Naive B cell (primary cell): ENCODE results near the gene GTPBP1. TPM values are rescaled to one million over a fixed set of nuclear protein-coding genes. Genes with fewer than 3 reads are reported as not detected.

ENCODE experiments used
- ATAC-seq, 2 donors: fragments of 150-1000 bp; cut with Tn5 transposase; 2 replicates each; pipeline ENCODE4 v1.10.0; 2021; ENCODE audit warnings: low read depth in 2 of 2, mild to moderate bottlenecking in 2 of 2, moderate library complexity in 2 of 2
- DNase-seq: peaks from one replicate; pipeline ENCODE4 v3.0.0; 2022
- H3K27ac Mint-ChIP-seq, 6 donors: one replicate each; pipeline ENCODE4 v1.8.0; 2020 to 2022; ENCODE audit warnings: mild to moderate bottlenecking in 6 of 6, mixed read lengths in 6 of 6, moderate library complexity in 5 of 6, inconsistent platforms in 2 of 6
- H3K27me3 Mint-ChIP-seq, 3 donors: one replicate each; pipeline ENCODE4 v1.8.0; 2021 to 2022; ENCODE audit warnings: mixed read lengths in 3 of 3, mild to moderate bottlenecking in 1 of 3
- H3K36me3 Mint-ChIP-seq, 2 donors: one replicate each; pipeline ENCODE4 v1.8.0; 2020 to 2022; ENCODE audit warnings: mixed read lengths in 2 of 2, inconsistent platforms in 1 of 2, mild to moderate bottlenecking in 1 of 2
- H3K4me1 Mint-ChIP-seq, 3 donors: one replicate each; pipeline ENCODE4 v1.8.0; 2020 to 2022; ENCODE audit warnings: mixed read lengths in 3 of 3, inconsistent platforms in 1 of 3, mild to moderate bottlenecking in 1 of 3, moderate library complexity in 1 of 3
- H3K4me3 Mint-ChIP-seq, 8 donors: one replicate each; pipeline ENCODE4 v1.8.0; 2020 to 2022; ENCODE audit warnings: mild to moderate bottlenecking in 8 of 8, mixed read lengths in 8 of 8, moderate library complexity in 8 of 8, inconsistent platforms in 2 of 8
- H3K9me3 Mint-ChIP-seq, 7 donors: one replicate each; pipeline ENCODE4 v1.8.0; 2020 to 2022; ENCODE audit warnings: mixed read lengths in 7 of 7, mild to moderate bottlenecking in 5 of 7, inconsistent platforms in 2 of 7, moderate library complexity in 1 of 7
- polyA plus RNA-seq, 6 donors: library from polyadenylated mRNA; unstranded; fragments of 300-500 nt; fragmentation: Illumina TruSeq; gene quantifications; one replicate each; pipeline ENCODE4 v1.2.3, GENCODE V29; 2021; ENCODE audit warnings: low read depth in 6 of 6

The GTPBP1 gene
- polyA plus RNA-seq, 6 donors from 2014 or later: 21.2 to 41.2 (median 33.3) TPM

DNA sequence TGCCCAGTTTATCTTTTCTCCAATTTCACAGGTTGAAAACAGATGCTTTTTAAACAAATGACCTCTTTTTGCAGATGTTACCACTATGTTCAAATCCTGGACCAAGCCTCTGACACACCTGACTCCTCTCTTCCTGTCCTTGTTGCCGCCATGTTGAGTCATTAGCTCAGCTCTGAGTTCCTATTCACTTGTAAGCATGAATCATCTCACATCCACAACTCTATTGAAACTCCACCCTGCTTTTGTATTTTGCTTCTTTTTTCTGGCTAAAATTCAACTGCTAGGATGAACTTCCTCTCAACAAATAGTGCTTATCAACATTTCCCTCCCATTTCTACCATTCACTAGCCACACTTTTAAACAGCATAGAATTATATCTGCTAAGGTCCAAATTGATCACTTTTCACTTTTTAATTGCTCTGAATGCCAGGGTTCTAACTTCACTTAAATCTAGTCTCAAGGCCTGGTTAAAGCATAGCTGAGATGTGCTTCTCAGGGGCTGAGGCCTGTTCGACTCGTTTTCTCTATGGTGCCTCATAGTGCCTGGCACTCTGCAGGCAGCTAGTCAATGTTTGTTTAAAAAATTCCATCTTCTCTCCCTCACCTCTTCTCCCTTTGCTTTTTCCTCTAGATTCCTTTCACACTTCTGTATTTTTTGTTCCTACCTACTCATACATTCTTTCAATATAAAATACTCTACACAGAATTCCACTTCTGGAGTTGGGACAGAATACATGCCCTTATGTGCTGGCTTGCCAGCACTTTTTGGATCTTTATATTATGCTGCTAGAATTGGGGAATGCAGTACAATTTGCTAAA, 8.9 kb upstream of the GTPBP1 start:
- H3K4me3 Mint-ChIP-seq: peak overlapping the region in 2 of 8 donors; percentile 61 to 98
- peaks cover 0 to 4% (median 0%) of the 10 kb centered on the region in 3 donors for H3K27me3 Mint-ChIP-seq
- peaks cover 0 to 4% of the 10 kb centered on the region in 2 donors for H3K36me3 Mint-ChIP-seq
- no peak for ATAC-seq
- no peaks in the 10 kb centered on the region for H3K9me3 Mint-ChIP-seq
- DNase-seq: no peak
- peak overlapping the region in 5 of 6 donors; percentile 13 to 80 (median 72) for H3K27ac Mint-ChIP-seq
- peaks cover 41 to 64% (median 46%) of the 10 kb centered on the region in 3 donors for H3K4me1 Mint-ChIP-seq

DNA sequence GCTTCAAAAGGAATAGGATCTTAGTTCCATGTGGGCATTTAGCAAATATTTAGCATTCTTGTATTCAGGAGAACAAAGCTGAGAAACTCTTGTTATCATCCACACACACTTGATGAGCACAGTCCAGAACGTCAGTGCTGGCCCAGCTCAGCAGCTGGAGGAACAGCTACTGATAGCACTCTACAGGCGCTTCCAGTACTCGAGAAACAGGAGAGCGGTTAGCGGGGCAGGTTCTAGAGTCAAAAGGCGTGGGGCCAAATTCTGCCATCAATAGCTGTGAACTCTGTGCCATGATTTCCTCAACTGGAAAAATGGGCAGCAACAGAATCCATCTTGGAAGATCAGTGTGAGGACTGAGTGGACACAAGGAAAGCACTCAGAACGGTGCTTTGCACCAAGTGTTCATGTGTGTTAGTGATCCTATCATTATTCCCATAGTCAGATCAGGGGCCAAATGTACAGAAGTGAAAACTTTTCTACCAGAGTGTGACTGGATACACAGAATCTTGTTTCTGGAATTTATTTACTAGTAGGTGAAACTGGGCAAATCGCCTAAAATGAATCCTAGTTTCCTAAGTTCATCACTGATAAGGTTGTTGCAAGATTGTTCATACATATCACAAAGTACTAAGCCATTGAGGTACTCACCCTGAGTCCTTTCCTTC, 8.2 kb upstream of the GTPBP1 start:
- Mint-ChIP-seq H3K9me3 (no peaks in the 10 kb centered on the region), H3K4me1 (peaks cover 41 to 68% (median 46%) of the 10 kb centered on the region in 3 donors), H3K4me3 (peak overlapping the region in 2 of 8 donors; percentile 4 to 98), H3K36me3 (peaks cover 0 to 4% of the 10 kb centered on the region in 2 donors), H3K27ac (peak overlapping the region; percentile 13 to 97 (median 38)), H3K27me3 (peaks cover 0 to 4% (median 0%) of the 10 kb centered on the region in 3 donors)
- DNase-seq (no peak), ATAC-seq (no peak)

DNA sequence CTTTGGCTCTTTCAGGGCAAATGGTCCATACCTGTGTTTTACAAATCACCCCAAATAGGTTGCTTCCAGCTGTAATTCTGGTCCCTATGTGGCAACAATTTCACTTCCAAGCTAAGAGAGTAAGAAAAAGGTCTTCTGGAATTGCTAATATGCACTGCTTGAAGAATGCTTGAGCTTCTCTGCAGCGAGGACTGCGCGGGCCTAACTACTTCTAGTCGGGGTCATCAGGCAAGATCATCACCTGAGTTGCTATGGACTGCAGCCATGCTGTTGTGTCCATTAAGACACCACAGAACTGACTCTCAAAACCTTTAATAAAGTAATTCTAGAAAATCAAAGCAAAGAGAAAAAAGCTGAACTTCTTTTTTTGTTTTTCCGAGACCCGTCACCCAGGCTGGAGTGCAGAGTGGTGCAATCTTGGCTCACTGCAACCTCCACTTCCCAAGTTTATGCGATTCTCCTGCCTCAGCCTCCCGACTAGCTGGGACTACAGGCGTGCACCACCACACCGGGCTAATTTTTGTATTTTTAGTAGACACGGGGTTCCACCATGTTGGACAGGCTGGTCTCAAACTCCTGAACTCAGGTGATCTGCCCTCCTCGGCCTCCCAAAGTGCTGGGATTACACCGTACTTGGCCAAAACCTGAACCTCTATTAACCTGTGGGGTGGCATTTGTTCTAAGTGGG, 7.2 kb upstream of the GTPBP1 start:
- DNase-seq (no peak), ATAC-seq (no peak)
- H3K4me1 Mint-ChIP-seq: peaks cover 35 to 61% (median 40%) of the 10 kb centered on the region in 3 donors
- peak overlapping the region in 5 of 6 donors; percentile 67 to 99 (median 97) for H3K27ac Mint-ChIP-seq
- peak overlapping the region in 6 of 8 donors; percentile 61 to 98 (median 86) for H3K4me3 Mint-ChIP-seq
- no peaks in the 10 kb centered on the region for H3K9me3 Mint-ChIP-seq
- peaks cover 0 to 4% (median 0%) of the 10 kb centered on the region in 3 donors for H3K27me3 Mint-ChIP-seq
- no peaks in the 10 kb centered on the region for H3K36me3 Mint-ChIP-seq

DNA sequence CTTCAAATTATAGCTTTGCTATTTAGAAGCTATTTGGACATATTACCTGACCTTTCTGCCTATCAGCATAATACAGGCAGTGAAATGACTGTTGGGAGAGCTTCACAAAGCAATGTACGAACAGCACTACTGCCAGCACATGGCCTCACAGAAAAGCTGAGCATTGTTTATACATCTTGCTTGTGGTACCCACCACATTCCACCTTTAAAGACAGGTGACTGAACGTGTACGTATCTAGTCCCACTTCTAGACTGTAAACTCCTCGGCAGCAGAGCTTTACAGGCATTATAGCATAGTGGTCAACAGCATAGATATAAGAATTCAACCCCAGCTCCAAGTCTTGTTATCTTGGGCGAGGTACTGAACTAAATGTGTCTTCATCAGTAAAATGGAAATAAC, 6.6 kb upstream of the GTPBP1 start:
- Mint-ChIP-seq H3K4me1 (peaks cover 33 to 64% (median 38%) of the 10 kb centered on the region in 3 donors), H3K4me3 (peak overlapping the region; percentile 81 to 99 (median 92)), H3K27ac (peak overlapping the region; percentile 96 to 100 (median 98)), H3K36me3 (no peaks in the 10 kb centered on the region), H3K9me3 (no peaks in the 10 kb centered on the region), H3K27me3 (peaks cover 0 to 4% (median 0%) of the 10 kb centered on the region in 3 donors)
- DNase-seq (no peak), ATAC-seq (no peak)

- peak overlapping the region; percentile 81 to 99 (median 92) for H3K4me3 Mint-ChIP-seq
- H3K4me1 Mint-ChIP-seq: peaks cover 35 to 58% (median 39%) of the 10 kb centered on the region in 3 donors
- no peaks in the 10 kb centered on the region for H3K9me3 Mint-ChIP-seq
- ATAC-seq (no peak), DNase-seq (no peak)
- peaks cover 0 to 4% (median 0%) of the 10 kb centered on the region in 3 donors for H3K27me3 Mint-ChIP-seq
- no peaks in the 10 kb centered on the region for H3K36me3 Mint-ChIP-seq
- H3K27ac Mint-ChIP-seq: peak overlapping the region; percentile 96 to 100 (median 98)
Measured at GRCh38 chr22:38699784-38700183, 6.0 kb upstream of the GTPBP1 start.

- H3K4me1 Mint-ChIP-seq: peaks cover 40 to 61% (median 44%) of the 10 kb centered on the region in 3 donors
- peak overlapping the region; percentile 81 to 99 (median 95) for H3K4me3 Mint-ChIP-seq
- DNase-seq (no peak), ATAC-seq (peak in 1 of 2 donors; percentile 2)
- H3K36me3 Mint-ChIP-seq: no peaks in the 10 kb centered on the region
- peaks cover 0 to 4% (median 0%) of the 10 kb centered on the region in 3 donors for H3K27me3 Mint-ChIP-seq
- peak overlapping the region; percentile 96 to 100 (median 99) for H3K27ac Mint-ChIP-seq
- H3K9me3 Mint-ChIP-seq: no peaks in the 10 kb centered on the region
Measured at GRCh38 chr22:38700270-38700788, 5.4 kb upstream of the GTPBP1 start.

DNA sequence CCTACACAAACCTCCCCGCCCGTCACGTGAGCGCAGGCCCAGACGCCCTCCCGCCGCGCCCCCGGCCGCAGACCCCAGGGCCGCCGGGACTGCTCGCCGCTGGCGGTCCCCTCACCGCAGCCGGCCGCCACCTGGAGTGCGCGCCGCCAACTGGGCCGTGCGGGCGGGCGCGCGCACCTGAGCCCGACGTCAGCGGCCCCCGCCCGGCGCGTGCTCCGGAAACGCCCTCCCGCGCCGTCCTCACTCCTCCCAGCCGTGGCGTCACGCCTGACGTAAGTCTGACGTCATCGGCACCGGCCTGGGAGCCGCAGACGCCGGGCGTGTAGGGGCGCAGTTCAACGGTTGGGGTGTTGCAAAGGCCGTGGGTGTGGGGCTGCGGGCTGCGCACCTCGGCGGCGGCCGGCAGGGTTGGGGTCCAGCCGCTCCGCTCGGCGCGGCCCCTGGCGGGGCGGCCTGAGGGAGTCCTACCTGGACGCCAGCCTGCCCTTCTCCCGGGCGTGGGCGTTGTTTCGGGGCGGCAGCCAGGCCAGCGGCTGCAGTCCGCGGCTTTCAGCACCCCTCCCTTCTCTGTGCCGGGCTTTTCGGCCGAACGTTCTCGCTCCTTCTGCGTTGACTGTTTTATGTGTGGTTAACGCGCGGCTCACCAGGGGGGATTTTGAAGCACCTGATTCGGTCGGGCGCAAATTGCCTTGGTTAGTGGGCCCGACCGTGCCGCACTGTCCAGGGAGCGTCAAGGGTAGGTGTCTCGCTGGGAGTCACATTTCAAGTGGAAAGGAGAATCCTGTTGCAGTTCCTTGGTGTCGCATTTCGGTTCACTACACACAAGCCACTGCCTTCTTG, 4.7 kb upstream of the GTPBP1 start, which contains the start of gene JOSD1:
Gene JOSD1, minus strand, starts transcription at position 155 of the 840 bp plus-strand sequence. CDS start 956 bp downstream, outside the sequence.
- peak within 1 kb of the TSS; percentile 81 to 99 (median 96) for H3K4me3 Mint-ChIP-seq
- H3K27ac Mint-ChIP-seq: peak within 1 kb of the TSS; percentile 97 to 100 (median 100)
- peaks cover 40 to 61% (median 44%) of the 10 kb centered on the region in 3 donors for H3K4me1 Mint-ChIP-seq
- H3K36me3 Mint-ChIP-seq: no peaks in the 10 kb centered on the region
- DNase-seq: peak; percentile 100
- H3K27me3 Mint-ChIP-seq: peaks cover 0 to 4% (median 0%) of the 10 kb centered on the region in 3 donors
- ATAC-seq: peak; percentile 53 to 59
- H3K9me3 Mint-ChIP-seq: no peaks in the 10 kb centered on the region

DNA sequence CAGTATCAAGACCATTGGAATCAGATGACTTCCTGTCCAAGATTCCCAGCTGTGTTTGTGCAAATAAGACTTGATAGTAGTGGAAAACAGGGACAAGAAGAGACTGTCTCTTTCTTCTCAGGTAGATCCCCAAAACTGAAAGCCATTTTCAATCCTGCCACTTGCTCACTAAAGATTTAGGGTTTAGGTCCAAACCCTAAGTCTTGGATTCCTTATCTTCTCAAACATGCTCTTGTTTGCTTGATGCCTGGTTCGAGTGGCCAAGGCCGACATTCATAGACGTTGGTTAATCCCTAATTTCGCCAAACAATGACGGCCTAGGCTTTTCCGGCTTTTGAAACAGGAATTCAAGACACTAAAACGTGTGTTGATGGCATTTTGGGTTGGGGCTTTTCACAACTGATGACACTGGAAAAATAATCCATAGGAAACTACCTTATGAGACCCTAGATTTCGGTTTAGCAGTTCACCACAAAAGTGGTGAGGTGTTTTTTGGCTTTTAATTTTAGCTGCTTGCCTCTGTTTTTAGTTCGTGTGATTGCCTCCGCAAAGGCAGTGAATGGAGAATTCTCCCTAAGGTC, 1.0 kb upstream of the GTPBP1 start:
- no peak for DNase-seq
- H3K4me1 Mint-ChIP-seq: peaks cover 48 to 62% (median 55%) of the 10 kb centered on the region in 3 donors

DNA sequence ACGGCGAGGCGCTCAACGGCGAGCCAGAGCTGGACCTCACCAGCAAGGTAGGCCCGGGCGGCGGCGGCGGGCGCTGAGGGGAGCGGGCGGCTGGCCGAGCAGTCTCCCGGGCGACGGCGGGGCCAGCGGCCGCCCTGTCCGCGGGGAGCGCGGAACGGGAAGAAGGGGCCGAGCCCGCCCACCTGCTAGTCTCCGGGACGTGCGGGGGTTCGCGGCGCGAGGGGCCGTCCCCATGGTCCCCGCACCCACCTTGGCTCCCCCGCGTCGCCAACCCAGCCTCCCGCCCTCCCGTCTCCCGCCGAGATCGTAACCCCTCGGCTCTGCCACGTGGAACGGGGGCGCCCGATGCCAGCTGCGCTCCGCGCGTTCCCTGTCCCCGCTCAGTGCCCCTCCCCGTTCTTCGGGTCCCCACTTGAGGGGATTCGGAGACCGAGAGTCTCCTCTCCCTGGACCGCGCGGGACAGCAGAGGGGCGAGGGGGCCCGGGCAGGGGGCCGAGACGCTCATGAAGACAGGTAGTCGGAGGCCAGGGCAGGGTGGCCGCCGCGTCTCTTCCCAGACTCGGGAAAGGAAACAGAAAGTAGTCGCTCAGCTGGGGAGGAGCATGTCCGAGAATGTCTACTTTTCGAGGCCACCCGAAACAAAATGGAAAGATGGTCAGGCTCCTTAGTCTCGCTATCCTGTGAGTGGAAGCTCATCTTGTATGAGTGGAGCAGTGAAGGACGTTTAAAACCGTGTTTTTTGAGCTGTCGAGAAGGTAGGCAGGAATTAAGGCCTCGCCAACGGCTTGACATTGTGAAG, 557 bp downstream of the GTPBP1 start:
- no peak for ATAC-seq
- Mint-ChIP-seq H3K9me3 (no peaks in the 10 kb centered on the region), H3K4me1 (peaks cover 56 to 71% (median 56%) of the 10 kb centered on the region in 3 donors), H3K27me3 (peaks cover 0 to 2% (median 0%) of the 10 kb centered on the region in 3 donors), H3K36me3 (peaks cover 7 to 8% of the 10 kb centered on the region in 2 donors), H3K4me3 (peak overlapping the region; percentile 87 to 95 (median 91)), H3K27ac (peak overlapping the region; percentile 84 to 99 (median 94))
- DNase-seq: peak; percentile 42

More for the DNA sequence above, 1.0 kb upstream of the GTPBP1 start:
- H3K9me3 Mint-ChIP-seq: no peaks in the 10 kb centered on the region
- H3K27me3 Mint-ChIP-seq: peaks cover 0 to 4% (median 0%) of the 10 kb centered on the region in 3 donors
- H3K4me3 Mint-ChIP-seq: peak overlapping the region; percentile 71 to 94 (median 92)
- ATAC-seq: no peak
- H3K27ac Mint-ChIP-seq: peak overlapping the region; percentile 89 to 100 (median 99)
- H3K36me3 Mint-ChIP-seq: no peaks in the 10 kb centered on the region

GRCh38 chr22:38706901-38707195, 1.1 kb downstream of the GTPBP1 start:
- peak overlapping the region; percentile 87 to 95 (median 91) for H3K4me3 Mint-ChIP-seq
- H3K27ac Mint-ChIP-seq: peak overlapping the region; percentile 84 to 96 (median 94)
- H3K36me3 Mint-ChIP-seq: peaks cover 8% of the 10 kb centered on the region in 2 donors

GRCh38 chr22:38707346-38707745, 1.6 kb downstream of the GTPBP1 start:
- Mint-ChIP-seq H3K36me3 (peaks cover 8% of the 10 kb centered on the region in 2 donors), H3K4me1 (peaks cover 59 to 67% (median 65%) of the 10 kb centered on the region in 3 donors), H3K27ac (peak overlapping the region in 5 of 6 donors; percentile 84 to 96 (median 95)), H3K9me3 (no peaks in the 10 kb centered on the region), H3K27me3 (no peaks in the 10 kb centered on the region), H3K4me3 (peak overlapping the region; percentile 87 to 95 (median 91))
- DNase-seq: no peak
- no peak for ATAC-seq

More at GRCh38 chr22:38706901-38707195, 1.1 kb downstream of the GTPBP1 start:
- no peak for ATAC-seq
- peaks cover 54 to 67% (median 60%) of the 10 kb centered on the region in 3 donors for H3K4me1 Mint-ChIP-seq
- no peaks in the 10 kb centered on the region for H3K9me3 Mint-ChIP-seq
- H3K27me3 Mint-ChIP-seq: no peaks in the 10 kb centered on the region
- DNase-seq: no peak
